T-helper 1 cell (primary cell): Measurements from ENCODE around the gene KLHDC7A.
"Not testable (repeated sequence)": the region's sequence is repeated elsewhere in the genome, so short reads cannot be mapped to it uniquely, and the experiment has no call there.

Experiments
- DNase-seq, 5 donors: peaks; one replicate each; pipeline ENCODE4 v3.0.0-alpha.2; 2012 to 2020
- total RNA-seq, 4 donors: gene quantifications; one replicate each; lab custom pipeline; 2026; lab: John Stamatoyannopoulos, UW

Gene KLHDC7A
- 0 reads per million in 4 donors for total RNA-seq

- no peak for DNase-seq
Measured at GRCh38 chr1:18480315-18481189, at the start of gene KLHDC7A. TSS of gene KLHDC7A (plus strand) at chr1:18480930. CDS start at chr1:18480982, 52 bp downstream.

- DNase-seq = no peak
Measured at GRCh38 chr1:18434041-18434440, 46.7 kb upstream of the KLHDC7A start.

- DNase-seq = no peak
Measured at GRCh38 chr1:18440385-18441226, 40.1 kb upstream of the KLHDC7A start.

- DNase-seq = no peak
Measured at GRCh38 chr1:18443587-18444520, 36.9 kb upstream of the KLHDC7A start.

GRCh38 chr1:18444563-18444962 lies 36.2 kb upstream of the KLHDC7A start:
- DNase-seq = no peak

GRCh38 chr1:18446751-18447150 lies 34.0 kb upstream of the KLHDC7A start:
- DNase-seq = no peak

DNA sequence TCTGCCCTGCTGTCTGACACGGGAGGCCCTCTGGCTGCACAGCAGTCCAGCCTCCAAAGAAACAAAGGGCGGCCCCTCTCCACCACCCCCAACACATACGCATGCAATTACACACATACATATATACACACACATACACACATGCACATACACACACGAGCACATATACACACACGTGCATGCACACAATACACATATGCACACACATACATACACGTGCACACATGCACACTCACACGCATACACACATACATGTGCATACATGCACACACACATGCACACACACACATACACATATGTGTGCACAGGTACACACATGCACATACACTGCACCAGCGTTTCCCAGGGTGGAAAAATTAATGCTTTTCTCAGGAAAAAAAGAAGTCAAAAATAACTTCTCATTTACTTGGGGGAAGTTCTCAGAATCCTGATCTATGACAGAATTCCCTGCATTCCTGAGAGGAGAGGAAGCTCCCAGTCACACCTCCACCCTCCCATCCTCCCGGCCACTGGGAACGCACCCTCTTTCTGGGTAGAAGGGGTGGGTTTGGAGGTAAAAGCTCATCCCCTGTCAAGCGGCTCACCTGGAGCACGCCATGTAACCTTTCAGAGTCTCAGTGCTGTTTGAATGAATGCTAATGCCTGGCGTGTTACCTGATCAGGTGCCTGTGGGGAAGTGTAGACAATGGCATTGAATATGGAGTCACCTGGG lies 33.1 kb upstream of the KLHDC7A start:
- DNase-seq = no peak

DNA sequence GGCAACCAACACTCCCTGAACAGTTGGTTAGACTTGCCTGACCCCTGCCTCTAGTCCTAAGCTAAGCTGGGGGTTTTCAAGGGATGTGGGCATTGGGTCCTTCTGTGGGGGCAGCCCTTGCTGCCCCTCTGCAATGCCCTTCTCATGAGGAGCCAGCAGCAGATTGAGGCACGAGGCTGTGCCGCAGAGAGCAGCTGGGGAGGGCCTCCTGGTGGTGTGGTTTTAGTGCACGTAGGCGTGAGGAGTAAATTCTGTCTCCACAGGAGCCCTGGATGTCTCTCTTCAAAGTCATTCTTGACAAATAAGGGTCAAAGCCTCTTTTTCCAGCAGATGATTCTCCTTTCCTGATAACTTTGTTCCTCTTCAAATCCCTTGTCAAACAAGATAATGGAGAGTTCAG lies 31.8 kb upstream of the KLHDC7A start:
- DNase-seq = no peak

DNA sequence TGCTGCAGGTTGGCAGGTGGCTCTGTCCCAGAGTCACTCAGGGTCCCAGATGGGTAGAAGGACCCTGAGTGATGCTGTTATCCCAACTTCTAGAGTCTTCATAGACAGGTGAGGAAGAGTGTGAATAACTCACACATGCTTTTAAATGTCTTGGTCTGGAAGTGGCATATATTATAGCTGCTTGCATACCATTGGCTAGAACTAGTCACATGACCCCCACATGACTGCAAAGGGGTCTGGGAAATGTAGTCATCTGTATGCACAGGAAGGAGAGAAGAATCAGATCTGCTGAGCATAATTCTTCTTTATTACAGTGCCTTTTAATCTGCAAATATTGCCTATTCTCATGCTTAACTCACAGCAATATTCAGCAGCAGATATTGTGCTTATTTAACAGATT lies 28.2 kb upstream of the KLHDC7A start:
- no peak for DNase-seq

GRCh38 chr1:18458133-18459092 lies 22.3 kb upstream of the KLHDC7A start:
- DNase-seq = no peak

DNA sequence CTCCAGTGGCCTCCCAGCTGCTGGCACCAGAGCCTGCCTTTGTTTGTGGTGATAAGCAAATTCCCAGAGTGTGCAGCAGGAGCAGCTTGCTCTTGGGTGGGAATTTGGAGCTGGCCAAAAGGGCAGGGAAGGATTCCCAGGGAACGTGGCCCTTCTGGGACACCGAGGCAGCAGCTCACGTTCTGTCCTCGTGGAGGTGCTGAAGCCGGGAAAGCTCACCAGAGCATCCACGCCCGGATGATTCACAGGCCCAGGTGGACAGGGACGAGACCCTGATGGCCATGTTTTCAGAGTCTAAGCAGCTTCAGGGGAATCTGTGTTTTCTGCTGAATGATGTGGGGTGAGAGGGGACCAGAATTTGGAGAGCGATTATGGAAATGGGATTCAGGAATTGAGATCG lies 19.1 kb upstream of the KLHDC7A start:
- DNase-seq = no peak

GRCh38 chr1:18462517-18462916 lies 18.2 kb upstream of the KLHDC7A start:
- not testable (repeated sequence) for DNase-seq

DNA sequence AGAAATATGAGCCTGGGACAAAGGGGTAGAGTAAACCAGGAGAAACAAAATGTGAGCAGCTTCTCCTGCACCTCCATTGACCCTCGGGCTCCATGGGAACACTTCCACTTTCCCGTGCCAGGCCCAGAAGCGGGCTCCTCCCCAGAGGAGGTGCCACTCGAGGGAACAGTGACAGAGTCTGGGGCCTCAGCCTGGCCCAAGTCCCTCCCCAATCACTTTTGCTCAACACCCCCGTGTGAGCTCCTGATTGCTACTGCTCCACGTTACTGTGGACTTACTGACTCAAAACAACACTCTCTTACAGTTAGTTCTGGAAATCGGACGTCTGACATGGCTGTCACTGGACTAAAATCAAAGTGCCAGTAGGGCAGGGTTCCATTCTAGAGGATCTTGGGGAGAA lies 17.7 kb upstream of the KLHDC7A start:
- no peak for DNase-seq

DNA sequence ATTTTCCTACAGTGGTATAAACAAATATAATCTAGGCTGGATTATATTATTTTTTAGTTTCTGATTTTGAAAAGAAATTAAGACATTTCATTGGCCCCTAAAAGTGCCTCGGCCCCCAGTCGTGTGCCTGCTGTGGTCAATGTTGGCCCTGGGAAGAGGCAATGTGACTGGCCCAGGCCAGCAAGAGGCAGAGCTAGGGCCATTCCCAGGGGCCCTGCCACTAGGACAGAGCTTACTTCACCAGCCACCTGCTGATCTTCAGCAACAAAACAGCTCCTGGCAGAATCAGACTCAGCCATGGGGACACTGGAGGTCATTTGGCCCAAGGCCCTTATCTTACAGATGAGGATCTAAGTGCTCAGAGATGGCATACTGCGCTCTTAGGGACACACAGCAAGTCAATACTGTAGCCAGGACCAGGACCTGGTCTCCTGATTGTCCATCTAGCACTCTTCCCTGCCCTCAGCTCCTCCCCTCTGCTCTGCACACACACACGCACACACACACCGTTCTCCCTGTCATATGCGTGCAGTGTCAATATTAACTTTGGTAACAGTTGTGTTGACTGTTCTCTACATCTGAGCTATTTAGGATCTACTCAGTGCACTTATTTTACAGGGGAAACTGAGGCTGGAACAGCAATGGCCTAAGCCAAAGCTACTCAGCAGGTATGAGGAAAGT lies 16.6 kb upstream of the KLHDC7A start:
- DNase-seq = no peak

- DNase-seq = no peak
Measured at GRCh38 chr1:18464665-18465050, 16.1 kb upstream of the KLHDC7A start.

GRCh38 chr1:18466676-18467075 lies 14.1 kb upstream of the KLHDC7A start:
- no peak for DNase-seq

DNA sequence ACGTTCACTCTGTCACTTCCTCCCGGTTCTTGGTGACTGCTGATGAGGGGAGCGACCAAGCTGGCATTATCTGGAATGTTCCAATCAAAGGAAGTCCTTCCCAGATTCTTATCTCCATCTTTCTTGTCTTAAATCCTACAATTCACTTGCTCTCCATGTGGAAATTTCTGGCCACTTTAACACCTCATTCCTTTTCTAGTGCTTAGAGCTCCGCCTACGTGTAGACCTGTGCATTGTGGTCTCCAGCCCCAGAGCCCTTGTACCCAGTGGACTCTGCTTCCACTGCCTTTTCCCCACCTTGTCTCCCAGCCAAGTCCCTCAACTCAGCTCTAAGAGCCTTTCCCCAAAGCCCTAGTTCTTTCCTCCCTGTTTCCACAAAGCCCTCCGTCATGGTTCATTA lies 12.2 kb upstream of the KLHDC7A start:
- no peak for DNase-seq

GRCh38 chr1:18469514-18469913 lies 11.2 kb upstream of the KLHDC7A start:
- DNase-seq = no peak

DNA sequence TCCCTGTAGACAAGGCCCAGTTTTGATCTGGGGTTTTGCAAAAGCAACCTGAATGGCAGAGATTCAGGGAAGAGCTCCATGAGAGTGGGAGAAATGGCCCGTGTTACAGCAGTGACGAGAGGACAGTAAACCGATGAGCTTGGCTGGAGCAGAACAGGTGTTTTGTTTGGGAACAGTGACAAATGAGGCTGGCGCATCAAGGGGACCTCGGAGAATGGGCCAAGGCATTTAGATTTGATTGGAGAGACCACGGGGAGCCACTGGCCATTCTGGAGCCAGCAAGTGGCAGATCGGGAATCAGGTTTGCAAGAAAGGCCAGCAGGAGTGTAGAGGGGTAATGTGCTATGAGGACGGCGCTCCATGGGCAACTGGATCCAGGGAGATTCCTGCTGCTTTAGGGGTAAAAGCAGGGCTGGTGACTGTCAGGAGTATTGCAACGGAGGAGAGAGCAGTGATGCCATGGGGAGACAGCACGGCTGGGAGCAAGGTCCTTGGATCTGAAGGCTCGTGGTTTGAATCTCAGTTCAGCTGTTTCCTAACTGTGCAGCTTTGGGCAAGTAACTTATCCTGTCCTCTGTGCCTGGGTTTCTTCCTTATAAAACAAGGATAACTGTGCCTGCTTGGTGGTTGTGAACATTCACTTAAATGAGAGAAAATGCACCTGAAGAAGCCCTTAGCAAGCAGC lies 9.9 kb upstream of the KLHDC7A start:
- no peak for DNase-seq
